SK-N-SH (cell line): ENCODE results near the gene SIL1. TPM values are rescaled to one million over a fixed set of nuclear protein-coding genes. Genes with fewer than 3 reads are reported as not detected.

Source experiments
- CTCF ChIA-PET: fragments of 300-600, 350-600 bp; formaldehyde crosslinking; extraction: SDS; loops from one replicate; lab custom pipeline; 2021; lab: Yijun Ruan, JAX
- POLR2A ChIA-PET: fragments of 350-600 bp; sonication (Branson Sonifier 250); formaldehyde crosslinking; extraction: SDS; loops from one replicate; lab custom pipeline; 2020; ENCODE audit warnings: antibody characterized with exemption, inconsistent platforms; lab: Yijun Ruan, JAX
- DNase-seq: peaks from one replicate; pipeline ENCODE4 v3.0.0; 2012
- H2AFZ ChIP-seq: fragments of 200-600 bp; sonication (generic); 2 replicates; pipeline ENCODE4 v1.8.1; 2016; ENCODE audit warnings: antibody characterized with exemption, mild to moderate bottlenecking, low read depth
- H3F3A ChIP-seq: fragments of 200-600 bp; sonication (generic); replicated peaks from 2 replicates; pipeline ENCODE3; 2016; ENCODE audit warnings: antibody characterized with exemption, mild to moderate bottlenecking; ENCODE audit not compliant: insufficient read depth
- H3K27ac ChIP-seq, 2 experiments: fragments of 200-500 bp in 1 of 2; fragments of 200-600 bp in 1 of 2; sonication (Bioruptor generic) in 1 of 2; sonication (generic), shearing (Covaris generic) in 1 of 2; 2 replicates each; pipeline versions ENCODE4 v1.5.1 to v1.6.1; 2014 to 2016; ENCODE audit warnings: low read depth in 2 of 2, inconsistent platforms in 1 of 2, low read length in 1 of 2, mild to moderate bottlenecking in 1 of 2, mixed read lengths in 1 of 2
- H3K27me3 ChIP-seq: fragments of 200-600 bp; sonication (generic), shearing (Covaris generic); 2 replicates; pipeline ENCODE4 v1.6.1; 2016; ENCODE audit warnings: mixed run types; ENCODE audit not compliant: insufficient read depth
- H3K36me3 ChIP-seq, 2 experiments: fragments of 200-500 bp in 1 of 2; fragments of 200-600 bp in 1 of 2; sonication (Bioruptor generic) in 1 of 2; sonication (generic) in 1 of 2; replicated peaks in 1 of 2; 2 replicates each; pipeline versions ENCODE3 to v1.5.1; 2014 to 2016; ENCODE audit warnings: low read length in 1 of 2, mild to moderate bottlenecking in 1 of 2; ENCODE audit not compliant: insufficient read depth in 2 of 2, control insufficient read depth in 1 of 2
- H3K4me1 ChIP-seq, 2 experiments: fragments of 200-500 bp in 1 of 2; fragments of 200-600 bp in 1 of 2; sonication (Bioruptor generic) in 1 of 2; sonication (generic), shearing (Covaris generic) in 1 of 2; 2 replicates each; pipeline versions ENCODE4 v1.5.1 to v1.6.1; 2014 to 2016; ENCODE audit warnings: low read depth in 1 of 2, low read length in 1 of 2, mixed run types in 1 of 2; ENCODE audit not compliant: insufficient read depth in 2 of 2, control insufficient read depth in 1 of 2
- H3K4me2 ChIP-seq: fragments of 200-600 bp; sonication (generic), shearing (Covaris generic); 2 replicates; pipeline ENCODE4 v1.6.1; 2017; ENCODE audit warnings: mixed run types
- H3K4me3 ChIP-seq, 2 experiments: fragments of 200-500 bp in 1 of 2; fragments of 200-600 bp in 1 of 2; sonication (Bioruptor generic) in 1 of 2; sonication (generic), shearing (Covaris generic) in 1 of 2; 2 replicates each; pipeline versions ENCODE4 v1.5.1 to v1.8.1; 2014 to 2016; ENCODE audit warnings: low read depth in 2 of 2, inconsistent platforms in 1 of 2, low read length in 1 of 2, mild to moderate bottlenecking in 1 of 2, mixed read lengths in 1 of 2, moderate library complexity in 1 of 2
- H3K79me2 ChIP-seq: fragments of 200-600 bp; sonication (generic); 2 replicates; pipeline ENCODE4 v1.8.1; 2017; ENCODE audit warnings: mild to moderate bottlenecking; ENCODE audit not compliant: insufficient read depth
- H3K9ac ChIP-seq: fragments of 200-600 bp; sonication (generic); 2 replicates; pipeline ENCODE4 v1.6.1; 2017; ENCODE audit warnings: mixed run types
- H3K9me2 ChIP-seq: fragments of 200-600 bp; sonication (generic); 2 replicates; pipeline ENCODE4 v1.6.1; 2017; ENCODE audit warnings: mixed run types
- H3K9me3 ChIP-seq: fragments of 200-600 bp; sonication (generic); 2 replicates; pipeline ENCODE4 v1.6.1; 2017; ENCODE audit warnings: mixed run types, mild to moderate bottlenecking, moderate library complexity
- H4K20me1 ChIP-seq: fragments of 200-600 bp; sonication (generic); 2 replicates; pipeline ENCODE4 v1.6.1; 2017; ENCODE audit warnings: mild to moderate bottlenecking, mixed run types; ENCODE audit not compliant: insufficient read depth
- EP300 ChIP-seq, 2 experiments: IDR thresholded peaks; 2 replicates each; pipeline versions ENCODE4 v1.4.0 to v1.6.1; 2012; ENCODE audit warnings: borderline replicate concordance in 1 of 2, low read depth in 1 of 2, low read length in 1 of 2
- FOSL2 ChIP-seq: IDR thresholded peaks from 2 replicates; pipeline ENCODE4 v1.4.0; 2012; ENCODE audit warnings: low read depth, mild to moderate bottlenecking, moderate library complexity, borderline replicate concordance
- FOXJ3 ChIP-seq: sonication (generic); formaldehyde crosslinking; IDR thresholded peaks from 2 replicates; pipeline ENCODE4 v1.5.1; 2020; ENCODE audit warnings: mild to moderate bottlenecking, missing genetic modification reagents
- JUND ChIP-seq: IDR thresholded peaks from 2 replicates; pipeline ENCODE4 v1.4.0; 2012
- RXRA ChIP-seq: IDR thresholded peaks from 2 replicates; pipeline ENCODE4 v1.4.0; 2012; ENCODE audit warnings: low read depth, mild to moderate bottlenecking, borderline replicate concordance
- SIN3A ChIP-seq: IDR thresholded peaks from 2 replicates; pipeline ENCODE4 v1.6.1; 2012; ENCODE audit warnings: low read depth, mild to moderate bottlenecking, low read length, moderate library complexity, borderline replicate concordance
- TAF1 ChIP-seq: IDR thresholded peaks from 2 replicates; pipeline ENCODE4 v1.6.1; 2012; ENCODE audit warnings: low read depth, mild to moderate bottlenecking, low read length, moderate library complexity, borderline replicate concordance
- TEAD4 ChIP-seq: IDR thresholded peaks from 2 replicates; pipeline ENCODE4 v1.4.0; 2012; ENCODE audit warnings: mild to moderate bottlenecking, borderline replicate concordance; ENCODE audit not compliant: insufficient read depth
- YY1 ChIP-seq: IDR thresholded peaks from 2 replicates; pipeline ENCODE4 v1.4.0; 2012; ENCODE audit warnings: low read depth, mild to moderate bottlenecking
- ZBTB33 ChIP-seq: IDR thresholded peaks from 2 replicates; pipeline ENCODE4 v1.4.0; 2012; ENCODE audit warnings: low read depth, borderline replicate concordance
- WGBS: methylation state at CpG from one replicate; pipeline ENCODE4 v1.1.6; 2017; ENCODE audit warnings: low lambda C conversion rate; 5-methylcytosine and 5-hydroxymethylcytosine counted together
- polyA plus RNA-seq, 3 experiments: library from polyadenylated mRNA; depleted of rRNA; stranded (reverse); fragments of >200 nt; gene quantifications; 2 replicates each; pipeline ENCODE4 v1.2.3, GENCODE V29; 2012
- TF ChIP-seq, protein P1 (sequence below): IDR thresholded peaks from 2 replicates; pipeline ENCODE4 v1.4.0; 2012; ENCODE audit warnings: low read depth, borderline replicate concordance
- TF ChIP-seq, protein P2 (sequence below): IDR thresholded peaks from 2 replicates; pipeline ENCODE4 v1.4.0; 2012; ENCODE audit warnings: low read depth

The SIL1 gene
- polyA plus RNA-seq, 1 of the 3 experiments (the other 2 are of a cell fraction) = 25.9 TPM

DNA sequence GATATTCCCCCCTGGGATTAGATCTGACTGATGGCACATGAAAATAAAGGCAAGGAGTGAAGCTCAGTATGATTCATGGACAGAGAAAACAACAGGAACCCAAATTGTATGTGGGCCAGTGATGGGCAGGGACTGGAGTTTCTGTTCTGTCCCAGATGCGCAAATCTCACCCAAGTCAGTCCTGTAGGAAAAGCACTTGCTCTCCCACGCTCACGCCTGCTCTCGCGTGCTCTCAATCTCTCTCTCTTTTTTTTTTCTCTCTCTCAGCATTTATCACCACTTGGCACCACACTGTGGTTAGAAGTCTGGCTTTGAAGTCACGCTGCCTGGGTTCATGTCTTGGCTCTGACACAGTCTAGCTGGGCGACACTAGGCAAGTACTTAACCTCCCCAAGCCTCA is 216.6 kb downstream of the SIL1 start (continued):
- TF ChIP-seq, protein P1, sequence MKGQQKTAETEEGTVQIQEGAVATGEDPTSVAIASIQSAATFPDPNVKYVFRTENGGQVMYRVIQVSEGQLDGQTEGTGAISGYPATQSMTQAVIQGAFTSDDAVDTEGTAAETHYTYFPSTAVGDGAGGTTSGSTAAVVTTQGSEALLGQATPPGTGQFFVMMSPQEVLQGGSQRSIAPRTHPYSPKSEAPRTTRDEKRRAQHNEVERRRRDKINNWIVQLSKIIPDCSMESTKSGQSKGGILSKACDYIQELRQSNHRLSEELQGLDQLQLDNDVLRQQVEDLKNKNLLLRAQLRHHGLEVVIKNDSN = no peak
- TF ChIP-seq EP300 (IDR thresholded peaks at IDR 0.05; ENCODE audit: borderline replicate concordance in 1 of 2, low read depth in 1 of 2, low read length in 1 of 2) = no peak

- Histone ChIP-seq H3K4me3 (no peak overlapping the region), H3K4me1 (peaks cover 10 to 14% of the 10 kb centered on the region in 2 experiments; a peak in 2 of 4 replicates), H3K27me3 (no peaks in the 10 kb centered on the region), H3K9me2 (no peaks in the 10 kb centered on the region), H3K9me3 (no peaks in the 10 kb centered on the region), H3K9ac (no peak overlapping the region), H3K79me2 (no peaks in the 10 kb centered on the region), H3K4me2 (no peak overlapping the region), H2AFZ (no peak overlapping the region), H3K27ac (peak overlapping the region in 1 of 2 experiments; percentile 39; a peak in 2 of 4 replicates), H3F3A (no peaks in the 10 kb centered on the region), H3K36me3 (no peaks in the 10 kb centered on the region), H4K20me1 (no peaks in the 10 kb centered on the region)
- 86% methylated on average over 3 of the region's 3 CpGs for WGBS
- POLR2A ChIA-PET = interaction anchor here (0.6 kb wide), 1 partner anchor 21 kb away, joined by 4 read pairs; no protein-coding TSS in a partner anchor
- CTCF ChIA-PET = interaction anchor here (0.7 kb wide), 1 partner anchor 208 kb away, joined by 3 read pairs; no protein-coding TSS in a partner anchor
- TF ChIP-seq YY1 (no peak), ZBTB33 (no peak), SIN3A (no peak), FOXJ3 (CRISPR knock-in tag) (no peak), RXRA (no peak), FOSL2 (0 out of 2 replicates have a peak, but pooled peaks have one; percentile 12)
- DNase-seq = no peak
Measured at GRCh38 chr5:138981131-138981530, 217.0 kb downstream of the SIL1 start.

- no peak overlapping the region for H3K4me3 ChIP-seq
- H3F3A ChIP-seq = no peaks in the 10 kb centered on the region
- H3K36me3 ChIP-seq = no peaks in the 10 kb centered on the region
- no peaks in the 10 kb centered on the region for H4K20me1 ChIP-seq
- no peaks in the 10 kb centered on the region for H3K79me2 ChIP-seq
- no peaks in the 10 kb centered on the region for H3K9me3 ChIP-seq
- H3K4me1 ChIP-seq = peaks cover 4 to 11% of the 10 kb centered on the region in 2 experiments; a peak in 2 of 4 replicates
- H2AFZ ChIP-seq = no peak overlapping the region
- no peak overlapping the region for H3K9ac ChIP-seq
- DNase-seq = no peak
- ChIA-PET CTCF (no interaction called here), POLR2A (interaction anchor here (0.6 kb wide), 1 partner anchor 20 kb away, joined by 4 read pairs; no protein-coding TSS in a partner anchor)
- H3K27ac ChIP-seq = no peak overlapping the region
- H3K27me3 ChIP-seq = no peaks in the 10 kb centered on the region
- no peak for TF ChIP-seq JUND
- no peak for TF ChIP-seq FOSL2
- TF ChIP-seq TAF1 = no peak
- TF ChIP-seq TEAD4 = no peak
- TF ChIP-seq, protein P2, sequence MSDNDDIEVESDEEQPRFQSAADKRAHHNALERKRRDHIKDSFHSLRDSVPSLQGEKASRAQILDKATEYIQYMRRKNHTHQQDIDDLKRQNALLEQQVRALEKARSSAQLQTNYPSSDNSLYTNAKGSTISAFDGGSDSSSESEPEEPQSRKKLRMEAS = no peak
- TF ChIP-seq, protein P1 = no peak
- TF ChIP-seq, all 33 proteins: peak for 0
- Histone ChIP-seq H3K4me2 (no peak overlapping the region), H3K9me2 (no peaks in the 10 kb centered on the region)
Measured at GRCh38 chr5:138980441-138980840, 217.7 kb downstream of the SIL1 start.
